ENCODE measurements around the gene MATR3. TPM values are rescaled to one million over a fixed set of nuclear protein-coding genes. Genes with fewer than 3 reads are reported as not detected.
A peak's percentile ranks its signal among the peaks of the same experiment; 100 is the strongest.

MATR3 gene
- total and polyA plus RNA-seq, 10 of the 15 experiments (the other 5 are each of a cell fraction or from before 2014, with no cell fraction given) = 134 to 401 (median 221) TPM

GRCh38 chr5:139368613-139369012 is 75.1 kb downstream of the MATR3 start:
- Histone ChIP-seq H2AFZ (ENCODE audit: control insufficient read depth, low read depth, low read length) (no peak overlapping the region), H3K79me2 (ENCODE audit: control insufficient read depth, insufficient read depth, low read length) (no peaks in the 10 kb centered on the region), H3K4me3 (no peak overlapping the region), H3K4me1 (ENCODE audit: control insufficient read depth, insufficient read depth, low read length) (no peaks in the 10 kb centered on the region), H3K9ac (ENCODE audit: control insufficient read depth, insufficient read depth, low read length) (no peak overlapping the region), H3K36me3 (ENCODE audit: control insufficient read depth in 2 of 2, insufficient read depth in 2 of 2, low read length in 1 of 2) (peaks cover 6 to 25% of the 10 kb centered on the region in 2 experiments; a peak in 3 of 4 replicates), H4K20me1 (ENCODE audit: control insufficient read depth, insufficient read depth) (no peaks in the 10 kb centered on the region), H3K9me3 (replicated peaks; ENCODE audit: control insufficient read depth, insufficient read depth, low read length) (no peaks in the 10 kb centered on the region), H3K27me3 (replicated peaks in 1 of 2; ENCODE audit: control insufficient read depth in 2 of 2, insufficient read depth in 2 of 2, low read length in 1 of 2) (no peaks in the 10 kb centered on the region), H3K4me2 (ENCODE audit: control insufficient read depth, insufficient read depth) (no peak overlapping the region), H3K27ac (ENCODE audit: control insufficient read depth, insufficient read depth) (no peak overlapping the region)
- in situ Hi-C loops (cut with MboI) (no loop called here), intact Hi-C loops (cut with micrococcal nuclease; ENCODE audit: unreplicated experiment) (no loop called here)
- no peak for DNase-seq (ENCODE audit: low read depth, low spot score)
- FAIRE-seq = no peak
- 98% methylated on average over 2 of the region's 2 CpGs for WGBS (ENCODE audit: insufficient coverage, insufficient replicate concordance, low lambda C conversion rate, missing lambda C conversion rate)
- ChIA-PET CTCF (interaction anchor here (0.9 to 2.8 kb wide), 7 partner anchors 21 to 123 kb away, joined by 3 to 17 read pairs (median 3); partner anchors contain the start of gene MZB1), POLR2A (interaction anchor here (1.2 kb wide), 1 partner anchor 84 kb away, joined by 3 read pairs; no protein-coding TSS in a partner anchor), RAD21 (ENCODE audit: unreplicated experiment) (interaction anchor here (1.0 to 1.4 kb wide), 3 partner anchors 9 to 118 kb away, joined by 3 to 10 read pairs (median 3); no protein-coding TSS in a partner anchor), SMC1A (ENCODE audit: uncharacterized antibody, unreplicated experiment) (interaction anchor here (0.5 to 1.9 kb wide), 5 partner anchors 11 to 347 kb away, joined by 4 to 6 read pairs (median 5); no protein-coding TSS in a partner anchor)
- ATAC-seq = no peak
- TF ChIP-seq ETV6 (conservative IDR thresholded peaks at IDR 0.05 in 1 of 2, IDR thresholded peaks at IDR 0.05 in 1 of 2; ENCODE audit: borderline replicate concordance in 1 of 2, low read depth in 1 of 2) (no peak), PAX8 (IDR thresholded peaks at IDR 0.05) (no peak), KAT2A (conservative IDR thresholded peaks at IDR 0.05; ENCODE audit: control insufficient read depth, low read depth, low read length) (no peak), ZSCAN29 (IDR thresholded peaks at IDR 0.05) (no peak), HDGF (IDR thresholded peaks at IDR 0.05) (no peak), POLR2AphosphoS5 (IDR thresholded peaks at IDR 0.05; ENCODE audit: low read length) (no peak), TCF3 (IDR thresholded peaks at IDR 0.05; ENCODE audit: borderline replicate concordance, insufficient read depth, low read depth, low read length) (no peak), RAD21 (IDR thresholded peaks at IDR 0.05; ENCODE audit: insufficient read depth, low read depth, low read length) (0 out of 2 replicates have a peak, but pooled peaks have one; percentile 5)
- TF ChIP-seq, protein P1, sequence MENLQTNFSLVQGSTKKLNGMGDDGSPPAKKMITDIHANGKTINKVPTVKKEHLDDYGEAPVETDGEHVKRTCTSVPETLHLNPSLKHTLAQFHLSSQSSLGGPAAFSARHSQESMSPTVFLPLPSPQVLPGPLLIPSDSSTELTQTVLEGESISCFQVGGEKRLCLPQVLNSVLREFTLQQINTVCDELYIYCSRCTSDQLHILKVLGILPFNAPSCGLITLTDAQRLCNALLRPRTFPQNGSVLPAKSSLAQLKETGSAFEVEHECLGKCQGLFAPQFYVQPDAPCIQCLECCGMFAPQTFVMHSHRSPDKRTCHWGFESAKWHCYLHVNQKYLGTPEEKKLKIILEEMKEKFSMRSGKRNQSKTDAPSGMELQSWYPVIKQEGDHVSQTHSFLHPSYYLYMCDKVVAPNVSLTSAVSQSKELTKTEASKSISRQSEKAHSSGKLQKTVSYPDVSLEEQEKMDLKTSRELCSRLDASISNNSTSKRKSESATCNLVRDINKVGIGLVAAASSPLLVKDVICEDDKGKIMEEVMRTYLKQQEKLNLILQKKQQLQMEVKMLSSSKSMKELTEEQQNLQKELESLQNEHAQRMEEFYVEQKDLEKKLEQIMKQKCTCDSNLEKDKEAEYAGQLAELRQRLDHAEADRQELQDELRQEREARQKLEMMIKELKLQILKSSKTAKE (IDR thresholded peaks at IDR 0.05; ENCODE audit: low read depth, poor library complexity, severe bottlenecking) = no peak
- TF ChIP-seq, protein P2, sequence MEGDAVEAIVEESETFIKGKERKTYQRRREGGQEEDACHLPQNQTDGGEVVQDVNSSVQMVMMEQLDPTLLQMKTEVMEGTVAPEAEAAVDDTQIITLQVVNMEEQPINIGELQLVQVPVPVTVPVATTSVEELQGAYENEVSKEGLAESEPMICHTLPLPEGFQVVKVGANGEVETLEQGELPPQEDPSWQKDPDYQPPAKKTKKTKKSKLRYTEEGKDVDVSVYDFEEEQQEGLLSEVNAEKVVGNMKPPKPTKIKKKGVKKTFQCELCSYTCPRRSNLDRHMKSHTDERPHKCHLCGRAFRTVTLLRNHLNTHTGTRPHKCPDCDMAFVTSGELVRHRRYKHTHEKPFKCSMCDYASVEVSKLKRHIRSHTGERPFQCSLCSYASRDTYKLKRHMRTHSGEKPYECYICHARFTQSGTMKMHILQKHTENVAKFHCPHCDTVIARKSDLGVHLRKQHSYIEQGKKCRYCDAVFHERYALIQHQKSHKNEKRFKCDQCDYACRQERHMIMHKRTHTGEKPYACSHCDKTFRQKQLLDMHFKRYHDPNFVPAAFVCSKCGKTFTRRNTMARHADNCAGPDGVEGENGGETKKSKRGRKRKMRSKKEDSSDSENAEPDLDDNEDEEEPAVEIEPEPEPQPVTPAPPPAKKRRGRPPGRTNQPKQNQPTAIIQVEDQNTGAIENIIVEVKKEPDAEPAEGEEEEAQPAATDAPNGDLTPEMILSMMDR (IDR thresholded peaks at IDR 0.05 in 2 of 3, conservative IDR thresholded peaks at IDR 0.05 in 1 of 3; ENCODE audit: control insufficient read depth in 2 of 3, extremely low read depth in 1 of 3, insufficient read depth in 1 of 3, low read depth in 3 of 3, low read length in 3 of 3) = peak in 1 of 3 experiments; percentile 29; a peak in 1 of 6 replicates
- BruUV-seq (replicated peaks) = no TSS peak
